ENCODE data around the gene LRRC75A. TPM values are rescaled to one million over a fixed set of nuclear protein-coding genes. Genes with fewer than 3 reads are reported as not detected.

Gene LRRC75A
- polyA plus RNA-seq, 2 of the 4 experiments (the other 2 are of a cell fraction) = 0.65 to 0.85 TPM

DNA sequence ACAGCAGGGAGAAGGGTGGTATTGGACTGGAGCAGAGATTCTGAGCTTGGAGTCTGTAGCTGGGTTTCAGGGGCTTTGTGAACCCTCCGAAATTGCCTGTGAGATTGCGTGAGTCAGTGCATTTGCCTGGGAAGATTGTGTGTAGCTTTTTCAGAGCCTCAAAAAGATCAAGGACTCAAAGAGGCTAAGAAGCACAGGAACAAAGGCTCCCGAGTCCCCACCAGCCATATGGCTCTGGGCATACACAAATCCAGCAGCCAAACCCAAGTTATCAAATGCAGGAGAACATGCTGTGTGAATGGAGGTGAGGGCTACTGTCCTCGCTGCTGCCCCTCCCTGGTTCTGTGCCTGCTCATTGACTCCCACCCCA lies 3.0 kb downstream of the LRRC75A start (continued):
- TF ChIP-seq, protein P1, sequence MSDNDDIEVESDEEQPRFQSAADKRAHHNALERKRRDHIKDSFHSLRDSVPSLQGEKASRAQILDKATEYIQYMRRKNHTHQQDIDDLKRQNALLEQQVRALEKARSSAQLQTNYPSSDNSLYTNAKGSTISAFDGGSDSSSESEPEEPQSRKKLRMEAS (IDR thresholded peaks at IDR 0.05) = no peak
- TF ChIP-seq FOSL2 (IDR thresholded peaks at IDR 0.05) (no peak), FOSL2 (CRISPR knock-in tag; IDR thresholded peaks at IDR 0.05) (no peak), CBX2 (IDR thresholded peaks at IDR 0.05; ENCODE audit: borderline replicate concordance, low read depth) (no peak), ZSCAN20 (CRISPR knock-in tag; IDR thresholded peaks at IDR 0.05) (no peak), KDM5A (IDR thresholded peaks at IDR 0.05) (no peak)

DNA sequence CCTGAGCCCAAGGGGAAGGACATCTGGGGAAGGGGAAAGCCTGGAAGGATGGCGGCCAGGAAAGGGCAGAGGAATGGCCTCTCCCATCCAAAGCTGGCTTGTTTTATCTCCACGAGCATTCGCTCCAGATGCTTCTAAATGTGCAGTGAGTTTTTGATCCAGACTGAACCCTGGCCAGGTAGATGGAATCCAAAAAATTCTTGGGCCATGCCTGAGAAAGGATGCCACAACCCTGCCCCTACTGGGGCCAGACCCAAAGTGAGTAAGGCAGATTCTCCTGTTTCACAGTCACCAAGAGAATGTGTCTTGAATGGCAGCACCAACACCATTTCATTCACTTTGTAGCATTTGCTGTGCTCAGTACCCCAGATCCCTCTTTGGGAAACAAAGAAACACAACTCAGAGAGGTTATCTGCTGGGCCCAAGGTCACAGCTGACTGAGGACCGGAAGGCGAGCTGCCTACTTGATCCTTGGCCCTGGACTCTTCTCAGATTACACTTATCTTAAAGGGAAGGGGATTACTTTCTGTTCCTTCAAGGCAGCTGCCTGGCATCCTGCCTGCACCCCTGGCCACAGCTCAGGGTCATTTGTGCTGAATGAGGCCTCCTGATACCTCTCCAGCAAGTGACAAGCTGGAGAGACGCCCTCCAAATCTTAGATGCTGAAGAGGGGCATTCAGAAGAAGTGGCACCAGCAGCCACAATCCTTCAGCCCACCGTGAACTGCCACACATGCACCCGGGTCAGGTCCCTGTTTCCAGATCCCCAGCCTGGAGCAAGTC lies 3.6 kb downstream of the LRRC75A start:
- Histone ChIP-seq H3K4me1 (peaks cover 14% of the 10 kb centered on the region; the same call in 2 of the 3 replicates), H3K4me2 (no peak overlapping the region)

DNA sequence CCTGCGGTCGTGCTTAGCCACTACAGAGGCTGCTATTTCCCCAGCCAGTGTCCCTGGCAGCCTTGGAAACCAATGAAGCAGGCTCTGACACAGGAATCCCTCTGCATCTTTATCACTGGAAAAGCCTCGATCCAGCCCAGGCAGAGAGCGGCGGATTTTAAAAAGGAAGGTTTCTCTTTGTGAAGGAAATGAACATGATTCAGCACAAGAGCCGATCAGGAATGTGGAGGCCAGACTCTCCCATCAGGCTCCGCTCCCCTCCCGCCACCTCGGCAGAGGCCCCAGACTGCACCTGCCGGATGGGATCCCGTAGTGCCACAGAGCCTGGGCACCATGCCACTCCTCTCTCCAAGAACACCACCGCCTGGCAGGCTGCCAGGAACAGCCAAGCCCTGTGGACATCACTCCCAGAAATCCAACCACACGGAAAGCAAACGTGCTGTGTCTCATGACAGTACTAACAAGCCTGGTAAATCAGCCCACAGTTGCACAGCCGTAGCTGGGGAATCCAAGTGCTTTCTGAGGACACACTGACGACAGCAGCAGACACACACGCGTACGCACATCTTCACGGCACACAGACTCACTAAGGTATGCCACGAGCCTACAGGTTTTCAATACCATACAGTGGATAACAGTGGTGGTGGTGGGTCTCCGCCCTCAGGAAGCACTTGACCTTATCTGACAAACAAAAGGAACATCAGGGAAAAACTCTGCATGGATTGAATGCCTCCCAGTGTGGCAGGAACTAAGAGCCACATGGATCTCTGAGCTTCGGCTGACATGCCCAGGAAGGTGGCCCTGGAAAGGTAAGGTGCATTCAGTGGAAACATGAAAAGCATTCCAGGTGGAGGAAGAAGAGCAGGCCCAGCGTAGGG lies 5.4 kb downstream of the LRRC75A start:
- Histone ChIP-seq H3K9me3 (no peaks in the 10 kb centered on the region), H3K4me2 (no peak overlapping the region), H3K4me1 (peaks cover 14% of the 10 kb centered on the region; the same call in 2 of the 3 replicates), H3K4me3 (no peak overlapping the region), H3K27ac (peak overlapping the region in 1 of 2 experiments; percentile 9; a peak in 1 of 6 replicates)
- ChIA-PET CTCF (interaction anchor here (1.3 to 6.1 kb wide), 6 partner anchors 11 to 35 kb away, joined by 4 to 41 read pairs (median 8); no protein-coding TSS in a partner anchor), POLR2A (no interaction called here)
- WGBS (ENCODE audit: missing lambda C conversion rate) = 79% methylated on average over 24 of the region's 24 CpGs
- no peak for TF ChIP-seq JUNB (IDR thresholded peaks at IDR 0.05)
- no peak for TF ChIP-seq EP300 (IDR thresholded peaks at IDR 0.05)
- TF ChIP-seq, protein P2, sequence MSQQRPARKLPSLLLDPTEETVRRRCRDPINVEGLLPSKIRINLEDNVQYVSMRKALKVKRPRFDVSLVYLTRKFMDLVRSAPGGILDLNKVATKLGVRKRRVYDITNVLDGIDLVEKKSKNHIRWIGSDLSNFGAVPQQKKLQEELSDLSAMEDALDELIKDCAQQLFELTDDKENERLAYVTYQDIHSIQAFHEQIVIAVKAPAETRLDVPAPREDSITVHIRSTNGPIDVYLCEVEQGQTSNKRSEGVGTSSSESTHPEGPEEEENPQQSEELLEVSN (IDR thresholded peaks at IDR 0.05; ENCODE audit: borderline replicate concordance, low read depth) = no peak
- no peak for TF ChIP-seq KDM5A (IDR thresholded peaks at IDR 0.05)
- no peak for TF ChIP-seq BHLHE40 (IDR thresholded peaks at IDR 0.05; ENCODE audit: low read depth, low read length)
- no peak for TF ChIP-seq HOXB5 (CRISPR knock-in tag; IDR thresholded peaks at IDR 0.05)
- no peak for TF ChIP-seq EHMT2 (IDR thresholded peaks at IDR 0.05; ENCODE audit: low read depth)
- TF ChIP-seq, protein P3, sequence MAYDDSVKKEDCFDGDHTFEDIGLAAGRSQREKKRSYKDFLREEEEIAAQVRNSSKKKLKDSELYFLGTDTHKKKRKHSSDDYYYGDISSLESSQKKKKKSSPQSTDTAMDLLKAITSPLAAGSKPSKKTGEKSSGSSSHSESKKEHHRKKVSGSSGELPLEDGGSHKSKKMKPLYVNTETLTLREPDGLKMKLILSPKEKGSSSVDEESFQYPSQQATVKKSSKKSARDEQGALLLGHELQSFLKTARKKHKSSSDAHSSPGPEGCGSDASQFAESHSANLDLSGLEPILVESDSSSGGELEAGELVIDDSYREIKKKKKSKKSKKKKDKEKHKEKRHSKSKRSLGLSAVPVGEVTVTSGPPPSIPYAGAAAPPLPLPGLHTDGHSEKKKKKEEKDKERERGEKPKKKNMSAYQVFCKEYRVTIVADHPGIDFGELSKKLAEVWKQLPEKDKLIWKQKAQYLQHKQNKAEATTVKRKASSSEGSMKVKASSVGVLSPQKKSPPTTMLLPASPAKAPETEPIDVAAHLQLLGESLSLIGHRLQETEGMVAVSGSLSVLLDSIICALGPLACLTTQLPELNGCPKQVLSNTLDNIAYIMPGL (CRISPR knock-in tag; IDR thresholded peaks at IDR 0.05; ENCODE audit: borderline replicate concordance) = no peak
- no peak for TF ChIP-seq ZFP36 (IDR thresholded peaks at IDR 0.05; ENCODE audit: borderline replicate concordance, partially characterized antibody)
- no peak for TF ChIP-seq MYC (IDR thresholded peaks at IDR 0.05; ENCODE audit: borderline replicate concordance, low read length)
- TF ChIP-seq NPAS2 (CRISPR knock-in tag; IDR thresholded peaks at IDR 0.05; ENCODE audit: borderline replicate concordance) = no peak
- TF ChIP-seq FOXS1 (CRISPR knock-in tag; IDR thresholded peaks at IDR 0.05) = no peak
- TF ChIP-seq FOSB (CRISPR knock-in tag; IDR thresholded peaks at IDR 0.05) = no peak
- no peak for TF ChIP-seq NFE2L2 (conservative IDR thresholded peaks at IDR 0.05; ENCODE audit: low read length)
- TF ChIP-seq HOXA7 (CRISPR knock-in tag; IDR thresholded peaks at IDR 0.05) = no peak
- TF ChIP-seq KDM1A (IDR thresholded peaks at IDR 0.05; ENCODE audit: low read depth) = no peak
- peak in 1 of 2 experiments; percentile 38 for DNase-seq (ENCODE audit: low read depth in 1 of 2, low spot score in 1 of 2)
- FAIRE-seq = peak; percentile 51
- ATAC-seq = no peak

More for the DNA sequence above, 3.6 kb downstream of the LRRC75A start:
- TF ChIP-seq, protein P4, sequence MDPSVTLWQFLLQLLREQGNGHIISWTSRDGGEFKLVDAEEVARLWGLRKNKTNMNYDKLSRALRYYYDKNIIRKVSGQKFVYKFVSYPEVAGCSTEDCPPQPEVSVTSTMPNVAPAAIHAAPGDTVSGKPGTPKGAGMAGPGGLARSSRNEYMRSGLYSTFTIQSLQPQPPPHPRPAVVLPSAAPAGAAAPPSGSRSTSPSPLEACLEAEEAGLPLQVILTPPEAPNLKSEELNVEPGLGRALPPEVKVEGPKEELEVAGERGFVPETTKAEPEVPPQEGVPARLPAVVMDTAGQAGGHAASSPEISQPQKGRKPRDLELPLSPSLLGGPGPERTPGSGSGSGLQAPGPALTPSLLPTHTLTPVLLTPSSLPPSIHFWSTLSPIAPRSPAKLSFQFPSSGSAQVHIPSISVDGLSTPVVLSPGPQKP (IDR thresholded peaks at IDR 0.05; ENCODE audit: low read depth, low read length) = no peak
- TF ChIP-seq POLR2A (IDR thresholded peaks at IDR 0.05; ENCODE audit: low read length) = no peak
- no peak for TF ChIP-seq ZFP36 (IDR thresholded peaks at IDR 0.05; ENCODE audit: borderline replicate concordance, partially characterized antibody)
- TF ChIP-seq ZNF302 (CRISPR knock-in tag; IDR thresholded peaks at IDR 0.05) = no peak
- no peak for TF ChIP-seq HOXB13 (CRISPR knock-in tag; IDR thresholded peaks at IDR 0.05; ENCODE audit: low read depth)
- TF ChIP-seq ZC3H11A (IDR thresholded peaks at IDR 0.05) = no peak
- TF ChIP-seq TP53 (CRISPR knock-in tag; IDR thresholded peaks at IDR 0.05) = no peak
- no peak for TF ChIP-seq POLR2AphosphoS2 (conservative IDR thresholded peaks at IDR 0.05; ENCODE audit: low read length)
- TF ChIP-seq EHMT2 (IDR thresholded peaks at IDR 0.05; ENCODE audit: low read depth) = no peak
- TF ChIP-seq KDM5A (IDR thresholded peaks at IDR 0.05) = no peak
- no peak for ATAC-seq
- DNase-seq (ENCODE audit: low read depth in 1 of 2, low spot score in 1 of 2) = no peak
- ChIA-PET POLR2A (no interaction called here), CTCF (interaction anchor here (1.0 to 6.1 kb wide), 10 partner anchors 12 to 71 kb away, joined by 3 to 41 read pairs (median 4); no protein-coding TSS in a partner anchor)
- no peak overlapping the region for H3K27ac ChIP-seq
- FAIRE-seq = no peak
- H3K9me3 ChIP-seq = no peaks in the 10 kb centered on the region
- 73% methylated on average over 8 of the region's 8 CpGs for WGBS (ENCODE audit: missing lambda C conversion rate)
- no peak overlapping the region for H3K4me3 ChIP-seq

Measured in A549 (cell line).